Natural killer cell (primary cell): ENCODE results near the gene PHPT1. TPM values are rescaled to one million over a fixed set of nuclear protein-coding genes. Genes with fewer than 3 reads are reported as not detected.
A peak's percentile ranks its signal among the peaks of the same experiment; 100 is the strongest.

Source experiments
- ATAC-seq, 3 donors: fragments of 150-1000 bp in 2 of 3; fragments of 200-7000 bp in 1 of 3; cut with Tn5 transposase; 1 replicate in 1 of 3; 2 replicates in 2 of 3; pipeline ENCODE4 v1.10.0; 2021; ENCODE audit warnings: mild to moderate bottlenecking in 2 of 3, moderate library complexity in 2 of 3
- DNase-seq, 2 donors: peaks; one replicate each; pipeline versions ENCODE4 v3.0.0 to v3.0.0-alpha.2; 2013 to 2021; ENCODE audit warnings: mixed read lengths in 1 of 2
- H3K27ac ChIP-seq: one replicate; pipeline ENCODE4 v1.5.1; 2013; ENCODE audit warnings: mild to moderate bottlenecking, low read length
- H3K27me3 ChIP-seq: one replicate; pipeline ENCODE4 v1.6.1; 2013; ENCODE audit warnings: low read length; ENCODE audit not compliant: control insufficient read depth, insufficient read depth
- H3K36me3 ChIP-seq: one replicate; pipeline ENCODE4 v1.6.1; 2013; ENCODE audit warnings: low read length; ENCODE audit not compliant: control insufficient read depth, insufficient read depth
- H3K4me1 ChIP-seq: one replicate; pipeline ENCODE4 v1.6.1; 2013; ENCODE audit warnings: low read length; ENCODE audit not compliant: control insufficient read depth, insufficient read depth
- H3K4me3 ChIP-seq: one replicate; pipeline ENCODE4 v1.5.1; 2013; ENCODE audit warnings: low read length
- H3K9me3 ChIP-seq: one replicate; pipeline ENCODE4 v1.6.1; 2013; ENCODE audit warnings: low read length; ENCODE audit not compliant: control insufficient read depth, insufficient read depth
- H3K27ac Mint-ChIP-seq, 2 donors: one replicate each; pipeline ENCODE4 v1.8.0; 2022; ENCODE audit warnings: mild to moderate bottlenecking in 2 of 2, mixed read lengths in 2 of 2, moderate library complexity in 1 of 2
- H3K27me3 Mint-ChIP-seq, 2 donors: one replicate each; pipeline ENCODE4 v1.8.0; 2022; ENCODE audit warnings: low read depth in 2 of 2, mixed read lengths in 2 of 2
- H3K36me3 Mint-ChIP-seq: one replicate; pipeline ENCODE4 v1.8.0; 2022; ENCODE audit warnings: mixed read lengths
- H3K4me1 Mint-ChIP-seq, 2 donors: one replicate each; pipeline ENCODE4 v1.8.0; 2022; ENCODE audit warnings: mixed read lengths in 2 of 2
- H3K4me3 Mint-ChIP-seq: one replicate; pipeline ENCODE4 v1.8.0; 2022; ENCODE audit warnings: mild to moderate bottlenecking, moderate library complexity, mixed read lengths
- H3K9me3 Mint-ChIP-seq, 2 donors: one replicate each; pipeline ENCODE4 v1.8.0; 2022; ENCODE audit warnings: mixed read lengths in 2 of 2
- WGBS: methylation state at CpG from one replicate; pipeline ENCODE4 v1.1.7; 2013; ENCODE audit warnings: missing lambda C conversion rate; ENCODE audit not compliant: insufficient coverage; 5-methylcytosine and 5-hydroxymethylcytosine counted together
- intact Hi-C: fragments of 100-400 bp; cut with micrococcal nuclease; formaldehyde crosslinking; loops from one replicate; pipeline ENCODE4 v1.14.2; 2022
- total RNA-seq, 4 donors: library from RNA; stranded (reverse); fragments of 120-200 nt in 1 of 4; gene quantifications; one replicate each; pipeline versions ENCODE4 v1.2.3 to v1.2.4, GENCODE V29; 2013 to 2022
- TF ChIP-seq, protein P1 (sequence below): fragments of 200-600 bp; IDR thresholded peaks from one replicate; pipeline ENCODE4 v1.8.0; 2022; ENCODE audit warnings: antibody characterized with exemption

The PHPT1 gene
- total RNA-seq, 3 donors from 2014 or later (not counting 1 experiment from before 2014, with no cell fraction given), result 63.5 to 69.8 (median 67.7) TPM

DNA sequence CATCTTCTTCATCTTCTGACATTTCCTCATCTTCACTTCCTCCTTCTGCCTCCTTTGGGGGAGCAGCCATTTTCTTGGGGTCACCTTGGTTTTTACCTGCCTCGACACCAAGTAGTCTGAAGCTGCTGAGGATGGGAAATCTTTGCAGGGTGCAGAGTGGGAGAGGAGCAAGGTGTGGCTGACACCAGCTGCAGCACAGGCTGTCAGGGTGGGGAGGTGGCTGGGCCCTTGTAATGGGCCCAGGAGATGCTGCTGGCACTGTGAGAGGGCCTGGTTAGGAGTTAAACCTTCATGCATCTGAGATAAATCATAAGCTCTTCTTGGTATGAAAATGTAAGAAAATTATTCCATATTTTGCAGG is 33.8 kb upstream of the PHPT1 start:
- Histone ChIP-seq H3K27ac (no peak overlapping the region), H3K36me3 (peaks cover 12% of the 10 kb centered on the region), H3K9me3 (no peaks in the 10 kb centered on the region), H3K27me3 (no peaks in the 10 kb centered on the region), H3K4me3 (no peak overlapping the region), H3K4me1 (peaks cover 5% of the 10 kb centered on the region)
- no peak for DNase-seq
- ATAC-seq, result no peak
- intact Hi-C loops, result no loop called here
- H3K4me3 Mint-ChIP-seq, result no peak overlapping the region
- TF ChIP-seq, protein P1, sequence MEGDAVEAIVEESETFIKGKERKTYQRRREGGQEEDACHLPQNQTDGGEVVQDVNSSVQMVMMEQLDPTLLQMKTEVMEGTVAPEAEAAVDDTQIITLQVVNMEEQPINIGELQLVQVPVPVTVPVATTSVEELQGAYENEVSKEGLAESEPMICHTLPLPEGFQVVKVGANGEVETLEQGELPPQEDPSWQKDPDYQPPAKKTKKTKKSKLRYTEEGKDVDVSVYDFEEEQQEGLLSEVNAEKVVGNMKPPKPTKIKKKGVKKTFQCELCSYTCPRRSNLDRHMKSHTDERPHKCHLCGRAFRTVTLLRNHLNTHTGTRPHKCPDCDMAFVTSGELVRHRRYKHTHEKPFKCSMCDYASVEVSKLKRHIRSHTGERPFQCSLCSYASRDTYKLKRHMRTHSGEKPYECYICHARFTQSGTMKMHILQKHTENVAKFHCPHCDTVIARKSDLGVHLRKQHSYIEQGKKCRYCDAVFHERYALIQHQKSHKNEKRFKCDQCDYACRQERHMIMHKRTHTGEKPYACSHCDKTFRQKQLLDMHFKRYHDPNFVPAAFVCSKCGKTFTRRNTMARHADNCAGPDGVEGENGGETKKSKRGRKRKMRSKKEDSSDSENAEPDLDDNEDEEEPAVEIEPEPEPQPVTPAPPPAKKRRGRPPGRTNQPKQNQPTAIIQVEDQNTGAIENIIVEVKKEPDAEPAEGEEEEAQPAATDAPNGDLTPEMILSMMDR, result no peak
- no peaks in the 10 kb centered on the region for H3K9me3 Mint-ChIP-seq
- H3K4me1 Mint-ChIP-seq, result peaks cover 17 to 36% of the 10 kb centered on the region in 2 donors
- H3K27ac Mint-ChIP-seq, result no peak overlapping the region
- H3K36me3 Mint-ChIP-seq, result no peaks in the 10 kb centered on the region
- WGBS, result 25% methylated on average over 1 of the region's 1 CpG
- H3K27me3 Mint-ChIP-seq, result peaks cover 0 to 2% of the 10 kb centered on the region in 2 donors

DNA sequence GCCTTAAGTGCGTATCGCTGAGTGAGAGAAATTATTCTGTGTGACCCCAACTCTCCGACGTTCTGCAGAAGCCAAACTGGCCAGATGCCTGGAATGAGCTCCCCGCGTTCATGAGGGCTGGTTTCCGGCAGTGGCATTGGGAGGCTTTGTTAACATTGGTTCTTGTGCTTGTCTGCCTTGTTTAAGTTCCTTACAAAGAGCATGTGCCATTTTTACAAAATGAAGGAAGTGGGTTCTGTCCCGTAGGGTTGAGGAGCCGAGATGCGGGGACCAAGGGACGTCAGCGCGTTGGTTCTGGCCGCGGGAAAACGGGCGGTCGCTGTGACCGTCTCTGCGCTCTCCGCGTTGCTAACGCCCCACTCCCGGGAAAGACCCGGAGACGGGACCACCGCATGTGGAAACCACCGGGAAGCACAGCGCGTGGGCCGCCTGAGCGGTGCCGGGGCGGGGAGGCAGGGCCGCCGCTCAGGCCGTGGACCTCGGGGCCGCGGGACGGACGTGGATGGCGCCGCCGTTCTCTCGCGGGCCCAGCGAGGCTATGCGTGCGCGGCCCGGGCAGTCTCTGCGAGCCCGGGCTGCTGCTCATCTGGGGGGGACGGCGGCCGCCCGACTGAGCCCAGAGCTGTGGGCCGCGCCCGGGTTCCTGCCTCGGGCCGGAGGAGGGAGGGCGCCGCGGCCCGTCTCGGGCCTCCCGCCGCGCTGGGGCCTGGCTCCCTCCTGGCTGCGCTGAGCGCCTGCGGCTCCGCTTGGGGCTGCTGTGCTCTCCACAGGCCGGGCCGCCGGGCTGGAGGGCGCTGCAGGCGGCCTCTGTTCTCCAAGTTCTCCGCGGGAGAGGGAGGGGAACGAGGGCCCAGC is 28.0 kb upstream of the PHPT1 start:
- Mint-ChIP-seq H3K9me3 (no peaks in the 10 kb centered on the region), H3K4me1 (peaks cover 6 to 14% of the 10 kb centered on the region in 2 donors), H3K27ac (no peak overlapping the region), H3K27me3 (peaks cover 0 to 2% of the 10 kb centered on the region in 2 donors), H3K4me3 (peak overlapping the region; percentile 41), H3K36me3 (no peaks in the 10 kb centered on the region)
- H3K4me3 ChIP-seq, result no peak overlapping the region
- H3K4me1 ChIP-seq, result peaks cover 6% of the 10 kb centered on the region
- DNase-seq (no peak), ATAC-seq (peak; percentile 26 to 64 (median 39))
- intact Hi-C loops, result no loop called here
- peaks cover 10% of the 10 kb centered on the region for H3K36me3 ChIP-seq
- no peaks in the 10 kb centered on the region for H3K27me3 ChIP-seq
- TF ChIP-seq, protein P1, result no peak
- H3K9me3 ChIP-seq, result no peaks in the 10 kb centered on the region
- 41% methylated on average over 83 of the region's 83 CpGs for WGBS
- no peak overlapping the region for H3K27ac ChIP-seq

DNA sequence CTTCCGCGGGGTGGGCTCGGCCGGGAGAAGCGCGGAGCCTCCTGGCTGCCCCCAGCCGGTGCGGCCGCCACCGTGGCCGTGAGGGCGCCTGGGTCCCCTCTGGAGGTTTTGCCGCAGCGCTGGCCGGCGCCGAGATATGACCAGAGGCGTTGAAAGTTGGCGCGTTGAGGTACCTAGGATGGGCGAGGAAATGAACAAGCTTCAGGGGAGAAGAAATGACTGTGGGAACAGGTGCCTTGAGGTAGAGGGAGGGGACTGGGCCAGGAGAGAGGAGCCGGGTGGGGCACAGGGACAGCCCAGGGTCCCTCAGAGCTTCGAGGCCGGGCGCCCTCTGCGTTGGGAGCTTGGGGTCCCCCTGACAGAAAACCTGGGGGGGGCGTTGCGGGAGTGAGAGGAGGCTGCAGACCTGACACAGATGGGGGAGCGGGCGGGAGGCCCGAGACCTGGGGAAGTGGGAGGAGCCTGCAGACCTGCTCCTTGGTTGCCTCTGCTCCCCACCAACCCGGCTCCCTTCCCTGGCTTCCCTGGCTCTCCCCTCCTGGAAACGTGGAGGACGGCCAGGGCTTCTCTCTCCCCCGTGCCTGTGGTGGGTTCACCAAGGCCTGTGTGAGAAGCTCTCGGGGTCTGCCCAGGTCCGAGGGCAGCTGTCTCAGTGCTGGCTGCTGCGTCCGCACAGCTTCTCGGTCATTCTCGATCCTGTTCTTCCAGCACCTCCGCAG is 27.2 kb upstream of the PHPT1 start:
- Histone ChIP-seq H3K36me3 (peaks cover 12% of the 10 kb centered on the region), H3K4me1 (peaks cover 6% of the 10 kb centered on the region), H3K9me3 (no peaks in the 10 kb centered on the region), H3K27ac (no peak overlapping the region), H3K27me3 (no peaks in the 10 kb centered on the region), H3K4me3 (no peak overlapping the region)
- TF ChIP-seq, protein P1, result no peak
- intact Hi-C loops, result no loop called here
- peaks cover 0 to 2% of the 10 kb centered on the region in 2 donors for H3K27me3 Mint-ChIP-seq
- DNase-seq, result no peak
- H3K27ac Mint-ChIP-seq, result no peak overlapping the region
- peaks cover 6 to 14% of the 10 kb centered on the region in 2 donors for H3K4me1 Mint-ChIP-seq
- ATAC-seq, result no peak
- WGBS, result 84% methylated on average over 42 of the region's 42 CpGs
- H3K9me3 Mint-ChIP-seq, result no peaks in the 10 kb centered on the region
- no peak overlapping the region for H3K4me3 Mint-ChIP-seq
- no peaks in the 10 kb centered on the region for H3K36me3 Mint-ChIP-seq
